Hepatic stellate cell (primary cell): ENCODE results near the gene PTPRN2.
"Not testable (repeated sequence)": the region's sequence is repeated elsewhere in the genome, so short reads cannot be mapped to it uniquely, and the experiment has no call there.

Source experiments
- DNase-seq: peaks from one replicate; pipeline ENCODE4 v3.0.0; 2011; ENCODE audit warnings: low spot score

PTPRN2 gene

GRCh38 chr7:158587162-158588084, at the start of gene PTPRN2:
TSS of gene PTPRN2 (minus strand) at chr7:158587823.
- peak; percentile 79 for DNase-seq

GRCh38 chr7:158633055-158633956, 45.7 kb upstream of the PTPRN2 start:
- no peak for DNase-seq

- peak; percentile 38 for DNase-seq
These were observed 44.1 kb upstream of the PTPRN2 start for GRCh38 chr7:158631574-158632195.

GRCh38 chr7:158626289-158626688, 38.7 kb upstream of the PTPRN2 start:
- DNase-seq, result not testable (repeated sequence)

GRCh38 chr7:158623241-158623640, 35.6 kb upstream of the PTPRN2 start:
- DNase-seq, result no peak

- DNase-seq, result no peak
These were observed 33.3 kb upstream of the PTPRN2 start for GRCh38 chr7:158620839-158621441.

- no peak for DNase-seq
These were observed 32.8 kb upstream of the PTPRN2 start for GRCh38 chr7:158620418-158620817.

GRCh38 chr7:158618745-158619140, 31.1 kb upstream of the PTPRN2 start:
- no peak for DNase-seq

GRCh38 chr7:158617737-158618128, 30.1 kb upstream of the PTPRN2 start:
- DNase-seq, result peak; percentile 21

GRCh38 chr7:158616050-158616449, 28.4 kb upstream of the PTPRN2 start:
- DNase-seq, result no peak

GRCh38 chr7:158614700-158615099, 27.1 kb upstream of the PTPRN2 start:
- peak; percentile 76 for DNase-seq

- no peak for DNase-seq
These were observed 25.9 kb upstream of the PTPRN2 start for GRCh38 chr7:158613481-158613880.

GRCh38 chr7:158612546-158612945, 24.9 kb upstream of the PTPRN2 start:
- DNase-seq, result no peak

- DNase-seq, result no peak
These were observed 23.9 kb upstream of the PTPRN2 start for GRCh38 chr7:158611541-158611940.

GRCh38 chr7:158609313-158609974, 21.8 kb upstream of the PTPRN2 start:
- DNase-seq, result no peak

GRCh38 chr7:158607563-158607962, 19.9 kb upstream of the PTPRN2 start:
- no peak for DNase-seq

GRCh38 chr7:158606671-158607424, 19.2 kb upstream of the PTPRN2 start:
- DNase-seq, result no peak

GRCh38 chr7:158606129-158606528, 18.5 kb upstream of the PTPRN2 start:
- no peak for DNase-seq

GRCh38 chr7:158603773-158604755, 16.4 kb upstream of the PTPRN2 start:
- no peak for DNase-seq
